ENCODE data around the gene CNTN5.

The CNTN5 gene

GRCh38 chr11:99601179-99601578, 580.4 kb downstream of the CNTN5 start:
- TF ChIP-seq, protein P1, sequence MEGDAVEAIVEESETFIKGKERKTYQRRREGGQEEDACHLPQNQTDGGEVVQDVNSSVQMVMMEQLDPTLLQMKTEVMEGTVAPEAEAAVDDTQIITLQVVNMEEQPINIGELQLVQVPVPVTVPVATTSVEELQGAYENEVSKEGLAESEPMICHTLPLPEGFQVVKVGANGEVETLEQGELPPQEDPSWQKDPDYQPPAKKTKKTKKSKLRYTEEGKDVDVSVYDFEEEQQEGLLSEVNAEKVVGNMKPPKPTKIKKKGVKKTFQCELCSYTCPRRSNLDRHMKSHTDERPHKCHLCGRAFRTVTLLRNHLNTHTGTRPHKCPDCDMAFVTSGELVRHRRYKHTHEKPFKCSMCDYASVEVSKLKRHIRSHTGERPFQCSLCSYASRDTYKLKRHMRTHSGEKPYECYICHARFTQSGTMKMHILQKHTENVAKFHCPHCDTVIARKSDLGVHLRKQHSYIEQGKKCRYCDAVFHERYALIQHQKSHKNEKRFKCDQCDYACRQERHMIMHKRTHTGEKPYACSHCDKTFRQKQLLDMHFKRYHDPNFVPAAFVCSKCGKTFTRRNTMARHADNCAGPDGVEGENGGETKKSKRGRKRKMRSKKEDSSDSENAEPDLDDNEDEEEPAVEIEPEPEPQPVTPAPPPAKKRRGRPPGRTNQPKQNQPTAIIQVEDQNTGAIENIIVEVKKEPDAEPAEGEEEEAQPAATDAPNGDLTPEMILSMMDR (IDR thresholded peaks at IDR 0.05; ENCODE audit: extremely low read depth, missing control alignments), result no peak
- no peak for DNase-seq (ENCODE audit: low spot score)

GRCh38 chr11:99614352-99614751, 593.6 kb downstream of the CNTN5 start:
- DNase-seq (ENCODE audit: low spot score), result no peak
- TF ChIP-seq, protein P1 (IDR thresholded peaks at IDR 0.05; ENCODE audit: extremely low read depth, missing control alignments), result no peak

DNA sequence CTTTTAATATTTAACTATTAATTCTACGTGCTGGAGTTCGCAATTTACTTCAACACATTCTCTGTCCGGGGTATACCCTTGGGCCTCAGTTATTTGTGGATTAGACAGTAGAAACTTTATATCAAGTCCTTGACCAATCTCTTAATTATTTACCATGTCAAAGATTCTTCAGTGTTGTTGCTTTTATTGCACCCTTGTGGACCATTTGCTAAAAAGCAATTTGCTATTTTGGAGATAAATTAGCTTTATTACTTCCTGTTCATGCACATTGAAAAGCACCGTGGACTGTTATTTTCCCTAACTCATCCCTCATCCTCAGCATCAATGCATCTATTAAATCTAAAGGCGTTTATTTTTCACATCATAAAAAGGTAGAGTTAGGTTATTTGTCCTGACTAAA, 609.9 kb downstream of the CNTN5 start:
- TF ChIP-seq, protein P1 (IDR thresholded peaks at IDR 0.05; ENCODE audit: extremely low read depth, missing control alignments), result no peak
- no peak for DNase-seq (ENCODE audit: low spot score)

DNA sequence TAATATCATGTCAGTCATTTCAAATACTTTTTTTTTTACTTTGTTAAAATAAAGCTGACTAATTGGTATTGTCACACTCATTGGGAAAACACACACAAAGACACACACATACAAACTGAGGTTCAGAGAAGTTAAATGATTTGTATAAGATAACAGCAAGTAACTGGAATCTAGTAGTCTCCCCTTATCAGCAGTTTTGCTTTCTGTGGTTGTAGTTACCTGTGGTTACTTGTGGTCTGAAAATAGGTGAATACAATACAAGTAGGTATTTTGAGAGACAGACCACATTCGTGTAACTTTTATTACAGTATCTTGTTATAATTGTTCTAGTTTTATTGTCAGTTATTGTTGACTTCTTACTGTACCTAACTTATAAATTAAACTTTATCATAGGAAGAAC, 610.9 kb downstream of the CNTN5 start:
- TF ChIP-seq, protein P1 (IDR thresholded peaks at IDR 0.05; ENCODE audit: extremely low read depth, missing control alignments), result no peak
- no peak for DNase-seq (ENCODE audit: low spot score)

- no peak for DNase-seq (ENCODE audit: low spot score)
- TF ChIP-seq, protein P1 (IDR thresholded peaks at IDR 0.05; ENCODE audit: extremely low read depth, missing control alignments), result no peak
Measured at GRCh38 chr11:99632969-99633368, 612.2 kb downstream of the CNTN5 start.

- TF ChIP-seq, protein P1 (IDR thresholded peaks at IDR 0.05; ENCODE audit: extremely low read depth, missing control alignments), result no peak
- no peak for DNase-seq (ENCODE audit: low spot score)
Measured at GRCh38 chr11:99634581-99634980, 613.8 kb downstream of the CNTN5 start.

GRCh38 chr11:99638073-99638553, 617.4 kb downstream of the CNTN5 start:
- no peak for DNase-seq (ENCODE audit: low spot score)
- TF ChIP-seq, protein P1 (IDR thresholded peaks at IDR 0.05; ENCODE audit: extremely low read depth, missing control alignments), result no peak
